ENCODE measurements around the gene PSMC3. TPM values are rescaled to one million over a fixed set of nuclear protein-coding genes. Genes with fewer than 3 reads are reported as not detected.

PSMC3 gene
- total RNA-seq, 6 experiments from 2014 or later = 161 to 238 (median 220) TPM

- Mint-ChIP-seq H3K4me3 (no peak overlapping the region), H3K4me1 (ENCODE audit: low read depth) (peaks cover 60% of the 10 kb centered on the region), H3K9me3 (no peaks in the 10 kb centered on the region), H3K27ac (peak overlapping the region; percentile 73), H3K36me3 (ENCODE audit: low read depth) (peaks cover 25% of the 10 kb centered on the region), H3K27me3 (ENCODE audit: insufficient read depth) (peaks cover 11% of the 10 kb centered on the region)
- DNase-seq = no peak
- TF ChIP-seq, protein P1, sequence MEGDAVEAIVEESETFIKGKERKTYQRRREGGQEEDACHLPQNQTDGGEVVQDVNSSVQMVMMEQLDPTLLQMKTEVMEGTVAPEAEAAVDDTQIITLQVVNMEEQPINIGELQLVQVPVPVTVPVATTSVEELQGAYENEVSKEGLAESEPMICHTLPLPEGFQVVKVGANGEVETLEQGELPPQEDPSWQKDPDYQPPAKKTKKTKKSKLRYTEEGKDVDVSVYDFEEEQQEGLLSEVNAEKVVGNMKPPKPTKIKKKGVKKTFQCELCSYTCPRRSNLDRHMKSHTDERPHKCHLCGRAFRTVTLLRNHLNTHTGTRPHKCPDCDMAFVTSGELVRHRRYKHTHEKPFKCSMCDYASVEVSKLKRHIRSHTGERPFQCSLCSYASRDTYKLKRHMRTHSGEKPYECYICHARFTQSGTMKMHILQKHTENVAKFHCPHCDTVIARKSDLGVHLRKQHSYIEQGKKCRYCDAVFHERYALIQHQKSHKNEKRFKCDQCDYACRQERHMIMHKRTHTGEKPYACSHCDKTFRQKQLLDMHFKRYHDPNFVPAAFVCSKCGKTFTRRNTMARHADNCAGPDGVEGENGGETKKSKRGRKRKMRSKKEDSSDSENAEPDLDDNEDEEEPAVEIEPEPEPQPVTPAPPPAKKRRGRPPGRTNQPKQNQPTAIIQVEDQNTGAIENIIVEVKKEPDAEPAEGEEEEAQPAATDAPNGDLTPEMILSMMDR (IDR thresholded peaks at IDR 0.05) = no peak
Measured at GRCh38 chr11:47413351-47413750, 12.9 kb downstream of the PSMC3 start.

DNA sequence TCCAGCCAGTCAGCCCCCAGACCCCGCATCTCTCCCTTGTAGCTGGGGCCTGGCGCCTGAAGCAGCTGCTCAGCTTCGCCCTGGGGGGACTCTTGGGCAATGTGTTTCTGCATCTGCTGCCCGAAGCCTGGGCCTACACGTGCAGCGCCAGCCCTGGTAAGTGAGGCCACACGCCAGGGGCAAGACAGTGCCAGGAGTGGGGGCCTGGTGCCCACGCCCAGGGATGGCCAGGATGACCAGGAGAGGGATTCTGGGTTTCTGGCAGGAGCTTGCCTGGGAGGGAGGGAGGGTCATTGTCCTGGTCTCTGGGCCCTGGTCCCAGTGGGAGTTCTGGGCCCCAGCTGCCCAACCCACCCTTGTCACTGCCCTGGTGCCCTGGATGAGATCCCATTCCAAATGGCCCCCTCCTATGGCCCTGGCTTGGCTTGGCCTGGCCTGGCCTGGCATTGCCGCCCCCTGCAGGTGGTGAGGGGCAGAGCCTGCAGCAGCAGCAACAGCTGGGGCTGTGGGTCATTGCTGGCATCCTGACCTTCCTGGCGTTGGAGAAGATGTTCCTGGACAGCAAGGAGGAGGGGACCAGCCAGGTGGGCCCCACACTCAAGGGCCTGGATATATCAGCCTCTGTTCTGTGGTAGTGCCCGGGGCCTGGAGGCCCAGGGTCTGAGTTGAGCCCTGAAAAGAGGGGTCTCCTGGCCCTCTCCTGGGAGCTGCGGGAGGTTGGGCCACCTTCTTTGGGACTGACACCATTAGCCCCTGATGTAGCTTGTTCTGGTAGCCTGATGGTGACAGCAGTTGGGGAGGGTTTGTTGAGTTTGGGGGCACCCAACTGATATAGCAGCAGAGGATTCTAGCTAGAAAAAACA lies 14.1 kb downstream of the PSMC3 start:
- Mint-ChIP-seq H3K9me3 (no peaks in the 10 kb centered on the region), H3K27me3 (ENCODE audit: insufficient read depth) (peaks cover 6% of the 10 kb centered on the region), H3K4me1 (ENCODE audit: low read depth) (peaks cover 60% of the 10 kb centered on the region), H3K4me3 (no peak overlapping the region), H3K27ac (no peak overlapping the region), H3K36me3 (ENCODE audit: low read depth) (peaks cover 19% of the 10 kb centered on the region; the same call in 1 of the 2 replicates)
- peak; percentile 39 for DNase-seq
- TF ChIP-seq, protein P1 (IDR thresholded peaks at IDR 0.05) = peak; percentile 91

DNA sequence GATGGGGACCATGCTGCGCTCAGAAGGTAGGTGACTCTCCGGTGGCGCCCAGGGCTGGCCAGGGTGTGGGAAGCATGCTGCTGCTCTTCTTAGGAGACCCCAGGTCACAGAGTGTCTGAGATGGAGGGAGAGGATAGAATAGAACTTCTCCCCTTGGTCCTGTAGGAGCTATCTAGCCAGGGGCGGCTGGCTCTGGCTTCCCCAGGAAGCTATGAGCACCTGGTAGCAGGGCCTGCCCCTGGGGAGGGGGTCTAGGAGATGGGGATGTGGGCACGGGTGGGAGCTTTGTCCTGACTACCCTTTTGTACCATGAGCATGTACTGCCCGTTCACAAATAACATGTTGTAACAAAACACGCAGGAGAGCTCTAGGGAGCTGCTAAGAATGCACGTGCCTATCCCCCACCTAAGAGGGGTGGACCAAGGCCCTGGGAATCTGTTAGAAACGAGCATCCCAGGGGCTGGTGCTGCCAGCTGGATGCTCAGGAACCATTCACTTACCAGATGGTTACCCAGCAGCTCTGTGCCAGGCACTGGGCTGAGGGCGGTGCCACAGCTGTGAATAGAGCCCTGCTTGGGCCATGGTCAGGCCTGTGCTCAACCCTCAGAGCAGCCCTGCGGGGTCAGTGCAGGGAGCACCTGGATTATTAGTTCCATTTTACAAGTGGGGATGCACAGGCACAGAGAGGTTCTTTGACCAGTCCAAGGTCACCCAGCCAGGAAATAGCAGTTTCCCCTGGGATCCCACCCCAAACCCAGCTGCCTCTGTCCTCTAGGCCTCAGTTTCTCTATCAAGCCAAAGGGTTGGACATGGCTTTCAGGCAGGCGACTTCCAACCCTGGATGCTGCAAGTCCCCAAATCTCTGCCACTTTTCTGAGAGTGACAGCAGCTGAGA lies 15.6 kb downstream of the PSMC3 start:
- Mint-ChIP-seq H3K4me3 (peak overlapping the region; percentile 94), H3K4me1 (ENCODE audit: low read depth) (peaks cover 51% of the 10 kb centered on the region)
- no peak for DNase-seq

DNA sequence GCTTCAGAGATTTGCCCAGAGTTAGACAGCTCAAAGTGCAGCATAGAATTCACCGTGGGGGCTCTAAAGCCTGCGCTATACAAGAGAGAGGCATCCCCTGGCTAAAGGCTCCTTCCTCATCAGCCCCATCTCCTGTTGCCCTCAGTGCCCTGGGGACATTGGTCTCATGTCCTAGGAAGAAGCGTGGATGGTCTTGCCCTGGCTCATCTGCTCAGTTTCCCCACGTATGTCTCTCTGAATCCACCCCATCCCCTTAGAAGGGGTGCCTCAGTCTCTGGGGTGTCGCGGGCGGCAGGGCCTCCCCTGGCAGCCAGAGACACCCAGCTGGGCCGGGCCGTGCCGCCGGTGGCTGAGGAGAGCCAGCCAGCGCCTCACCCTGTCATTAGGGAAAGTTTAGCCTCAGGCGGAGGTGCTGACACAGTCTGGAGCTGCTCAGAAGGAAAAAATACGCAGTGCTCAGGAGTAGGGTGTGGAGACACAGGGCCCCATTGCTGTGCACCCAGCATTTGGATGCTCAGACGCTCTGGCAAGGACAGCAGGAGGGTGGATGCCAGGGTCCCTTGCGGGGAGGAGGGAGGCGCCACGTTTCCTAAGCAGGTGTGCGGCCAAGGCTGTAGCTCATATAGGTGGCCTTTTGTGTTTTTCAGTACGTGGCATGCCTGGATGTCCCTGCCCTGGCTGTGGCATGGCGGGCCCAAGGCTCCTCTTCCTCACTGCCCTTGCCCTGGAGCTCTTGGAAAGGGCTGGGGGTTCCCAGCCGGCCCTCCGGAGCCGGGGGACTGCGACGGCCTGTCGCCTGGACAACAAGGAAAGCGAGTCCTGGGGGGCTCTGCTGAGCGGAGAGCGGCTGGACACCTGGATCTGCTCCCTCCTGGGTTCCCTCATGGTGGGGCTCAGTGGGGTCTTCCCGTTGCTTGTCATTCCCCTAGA lies 16.5 kb downstream of the PSMC3 start:
- peak; percentile 56 for DNase-seq
- H3K9me3 Mint-ChIP-seq = no peaks in the 10 kb centered on the region
- peak overlapping the region; percentile 94 for H3K4me3 Mint-ChIP-seq
- TF ChIP-seq, protein P1 (IDR thresholded peaks at IDR 0.05) = no peak
- peak overlapping the region; percentile 97 for H3K27ac Mint-ChIP-seq
- peaks cover 45% of the 10 kb centered on the region for H3K4me1 Mint-ChIP-seq (ENCODE audit: low read depth)
- peaks cover 3% of the 10 kb centered on the region; the same call in 1 of the 2 replicates for H3K27me3 Mint-ChIP-seq (ENCODE audit: insufficient read depth)
- H3K36me3 Mint-ChIP-seq (ENCODE audit: low read depth) = peaks cover 13% of the 10 kb centered on the region; the same call in 1 of the 2 replicates

More for the DNA sequence above, 15.6 kb downstream of the PSMC3 start:
- Mint-ChIP-seq H3K36me3 (ENCODE audit: low read depth) (peaks cover 19% of the 10 kb centered on the region; the same call in 1 of the 2 replicates), H3K27me3 (ENCODE audit: insufficient read depth) (peaks cover 3% of the 10 kb centered on the region), H3K9me3 (no peaks in the 10 kb centered on the region), H3K27ac (peak overlapping the region; percentile 21; the same call in 1 of the 2 replicates)
- TF ChIP-seq, protein P1 (IDR thresholded peaks at IDR 0.05) = no peak

All from HFFc6 (cell line).